GM21723 (cell line): ENCODE results near the gene C1orf159.

Experiments
- ATAC-seq: cut with Tn5 transposase; IDR thresholded peaks from one replicate; pipeline ENCODE4 v1.9.1; 2021; ENCODE audit warnings: mild to moderate bottlenecking, moderate library complexity; ENCODE audit not compliant: unreplicated experiment

The C1orf159 gene

DNA sequence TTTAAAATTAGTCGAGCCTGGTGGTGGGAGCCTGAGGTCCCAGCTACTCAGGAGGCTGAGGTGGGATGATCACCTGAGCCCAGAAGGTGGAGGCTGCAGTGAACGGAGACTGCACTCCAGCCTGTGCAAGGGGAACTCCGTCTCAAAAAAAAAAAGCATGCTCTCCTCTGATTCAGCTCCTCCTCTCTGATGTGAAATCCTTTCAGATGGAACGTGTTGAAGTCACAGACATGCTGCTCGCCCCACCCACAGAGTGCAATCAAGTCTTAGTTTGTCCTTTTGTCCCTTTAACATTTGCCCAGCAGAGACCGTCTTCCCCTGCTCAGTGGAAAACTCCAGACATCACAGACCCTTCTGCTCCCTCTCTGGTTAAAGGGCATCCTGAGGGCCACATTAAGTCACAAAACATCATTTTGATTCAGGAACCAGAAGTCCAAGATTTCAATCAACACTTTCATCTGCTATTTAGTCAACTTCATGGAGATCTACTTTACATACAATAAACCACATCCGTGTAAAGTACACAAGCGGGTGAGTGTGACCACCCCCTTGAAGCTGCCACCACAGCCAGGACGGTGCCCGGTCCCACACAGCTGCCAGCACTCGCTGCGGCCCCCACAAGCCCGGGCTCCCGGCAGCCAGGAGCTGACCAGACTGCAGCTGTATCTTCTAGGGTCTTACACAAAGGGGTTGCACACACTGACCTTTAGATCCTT is 22.8 kb downstream of the C1orf159 start:
- no peak for ATAC-seq

- no peak for ATAC-seq
These were observed 23.6 kb downstream of the C1orf159 start for GRCh38 chr1:1092149-1092855.

GRCh38 chr1:1091344-1092148 is 24.3 kb downstream of the C1orf159 start:
- no peak for ATAC-seq

GRCh38 chr1:1090424-1091343 is 25.2 kb downstream of the C1orf159 start:
- ATAC-seq: no peak

- no peak for ATAC-seq
These were observed 26.0 kb downstream of the C1orf159 start for GRCh38 chr1:1089731-1090423.

- no peak for ATAC-seq
These were observed 26.8 kb downstream of the C1orf159 start for GRCh38 chr1:1088801-1089680.

GRCh38 chr1:1088029-1088800 is 27.7 kb downstream of the C1orf159 start:
- no peak for ATAC-seq

- ATAC-seq: no peak
These were observed 28.4 kb downstream of the C1orf159 start for GRCh38 chr1:1087351-1088028.

DNA sequence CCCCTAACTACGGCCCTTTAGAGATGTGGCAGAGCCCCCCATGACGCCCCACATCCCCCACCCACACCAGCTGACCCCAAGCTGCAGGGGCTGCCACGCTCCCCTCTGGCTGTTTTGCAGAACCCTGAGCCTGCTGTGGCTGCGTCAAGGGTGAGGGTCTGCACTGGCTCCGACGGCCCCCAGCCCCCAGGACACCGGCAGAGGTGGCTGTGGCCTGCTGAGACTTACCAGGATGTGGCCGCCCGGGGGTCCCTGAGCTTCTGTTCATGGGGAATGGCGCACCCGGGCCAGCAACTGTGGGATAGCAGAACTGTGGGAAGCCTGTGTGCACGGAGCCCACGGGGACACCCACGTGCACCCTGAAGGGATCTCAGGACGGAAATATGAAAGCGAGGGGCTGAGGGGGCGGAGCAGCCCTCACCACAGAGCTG is 29.0 kb downstream of the C1orf159 start:
- no peak for ATAC-seq

DNA sequence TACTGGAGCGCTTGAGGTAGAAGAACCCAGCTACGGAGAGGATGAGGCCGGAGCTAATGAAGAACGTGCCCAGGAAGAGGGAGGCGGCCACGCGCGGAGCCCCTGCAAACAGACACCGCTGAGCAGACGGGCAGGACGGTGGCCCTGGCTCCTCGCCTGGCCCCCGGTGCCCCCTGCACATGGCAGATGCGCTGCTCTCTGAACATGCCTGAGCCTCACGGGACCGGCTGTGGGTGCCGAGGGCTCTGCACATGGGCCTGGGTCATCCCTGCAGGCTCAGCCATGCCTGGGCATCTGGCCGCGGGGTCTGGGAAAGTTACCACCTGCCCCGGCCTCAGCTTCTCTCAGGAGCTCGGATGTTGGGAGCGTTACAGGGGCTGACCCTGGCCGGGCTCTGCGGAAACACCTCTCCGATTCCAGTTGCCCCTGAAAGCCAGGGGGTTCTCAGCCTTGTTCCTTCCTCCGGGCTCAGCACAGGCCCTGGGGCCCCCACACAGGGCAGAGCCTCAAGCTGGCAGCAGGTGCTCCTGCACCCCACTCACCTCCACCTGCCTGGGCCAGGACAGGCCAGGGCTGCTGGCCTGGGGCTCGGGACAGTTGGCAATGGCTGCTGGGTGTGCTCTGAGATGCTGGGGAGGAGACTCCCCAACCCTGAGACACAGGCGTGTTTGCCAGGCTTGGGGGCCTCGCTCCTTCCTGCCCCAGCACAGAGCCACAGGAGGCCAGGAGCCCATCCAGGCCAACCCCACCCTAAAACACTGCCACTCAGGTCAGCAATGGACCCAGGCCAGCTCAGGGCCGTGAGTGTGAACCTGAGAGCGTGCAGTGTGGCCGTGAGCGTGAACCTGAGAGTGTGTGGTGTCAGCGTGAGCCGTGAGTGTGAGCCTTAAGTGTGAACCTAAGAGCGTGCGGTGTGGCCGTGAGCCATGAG is 29.7 kb downstream of the C1orf159 start:
- no peak for ATAC-seq

- ATAC-seq: no peak
These were observed 30.6 kb downstream of the C1orf159 start for GRCh38 chr1:1085171-1085841.

GRCh38 chr1:1084372-1085170 is 31.3 kb downstream of the C1orf159 start:
- ATAC-seq: no peak

DNA sequence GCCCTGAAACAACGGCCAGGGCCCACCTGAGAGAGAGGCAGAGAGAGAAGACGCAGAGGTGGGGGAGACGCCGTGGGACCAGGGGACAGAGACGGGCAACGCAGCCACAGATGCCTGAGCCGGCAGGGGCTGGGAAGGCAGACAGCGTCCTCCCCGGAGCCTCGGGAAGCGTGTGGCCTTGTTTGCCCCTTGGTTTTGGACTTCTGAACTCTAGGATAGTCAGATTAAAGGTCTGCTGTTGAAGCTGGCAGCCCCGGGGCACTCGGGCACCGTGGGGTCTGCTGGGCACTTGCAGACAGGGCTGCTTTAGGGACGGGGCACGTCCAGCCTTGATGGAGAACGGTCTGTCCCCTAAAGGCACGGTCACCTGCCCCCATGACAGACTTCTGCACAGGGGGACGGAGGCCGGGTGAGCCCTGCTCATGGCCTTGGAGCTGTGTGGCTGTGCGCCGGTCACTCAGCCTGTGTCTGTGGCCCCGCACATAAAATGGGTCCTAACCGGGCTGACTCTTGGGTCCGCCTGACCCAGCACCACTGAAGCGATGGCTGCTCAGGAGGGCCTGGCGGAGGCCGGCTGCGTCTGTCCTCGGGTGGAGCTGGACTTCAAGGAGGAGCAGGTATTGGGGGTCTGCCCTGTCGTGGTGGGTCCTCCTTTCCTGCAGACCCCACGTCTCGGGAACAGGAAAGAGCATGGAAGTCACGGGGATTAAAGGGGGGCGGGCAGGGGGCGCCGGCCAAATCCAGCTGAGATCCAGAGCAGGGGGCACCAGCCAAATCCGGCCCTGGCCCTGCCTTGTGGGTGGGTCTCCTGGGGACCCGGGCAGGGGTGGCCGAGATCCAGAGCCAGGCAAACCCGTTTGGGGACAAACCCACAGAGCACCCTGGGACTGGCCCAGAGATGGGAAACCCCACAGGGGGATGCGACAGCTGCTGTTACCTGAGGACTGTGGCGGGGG is 32.2 kb downstream of the C1orf159 start:
- ATAC-seq: no peak

GRCh38 chr1:1082776-1083415 is 33.0 kb downstream of the C1orf159 start:
- ATAC-seq: no peak
